Upper lobe of left lung (tissue), 4 donors: Measurements from ENCODE around the gene HOXA7.

Experiments used
- EP300 ChIP-seq, 4 donors: sonication (generic); formaldehyde crosslinking; IDR thresholded peaks; one replicate each; pipeline ENCODE4 v1.5.1; 2017; ENCODE audit warnings: antibody characterized with exemption in 4 of 4, control low read depth in 2 of 4
- POLR2AphosphoS5 ChIP-seq, 2 donors: sonication (generic); formaldehyde crosslinking; IDR thresholded peaks; one replicate each; pipeline ENCODE4 v1.5.1; 2017; ENCODE audit warnings: antibody characterized with exemption in 2 of 2
- TF ChIP-seq, protein P1 (sequence below), 6 experiments: fragments of 450-650 bp in 4 of 6; fragments of 200-600 bp in 2 of 6; sonication (generic) in 2 of 6; IDR thresholded peaks; one replicate each; pipeline ENCODE4 v1.5.1; 2016 to 2019; ENCODE audit warnings: antibody characterized with exemption in 6 of 6

GRCh38 chr7:27176524-27176845 is 20.0 kb upstream of the HOXA7 start:
- no peak for TF ChIP-seq EP300 (IDR thresholded peaks at IDR 0.05)
- TF ChIP-seq, protein P1, sequence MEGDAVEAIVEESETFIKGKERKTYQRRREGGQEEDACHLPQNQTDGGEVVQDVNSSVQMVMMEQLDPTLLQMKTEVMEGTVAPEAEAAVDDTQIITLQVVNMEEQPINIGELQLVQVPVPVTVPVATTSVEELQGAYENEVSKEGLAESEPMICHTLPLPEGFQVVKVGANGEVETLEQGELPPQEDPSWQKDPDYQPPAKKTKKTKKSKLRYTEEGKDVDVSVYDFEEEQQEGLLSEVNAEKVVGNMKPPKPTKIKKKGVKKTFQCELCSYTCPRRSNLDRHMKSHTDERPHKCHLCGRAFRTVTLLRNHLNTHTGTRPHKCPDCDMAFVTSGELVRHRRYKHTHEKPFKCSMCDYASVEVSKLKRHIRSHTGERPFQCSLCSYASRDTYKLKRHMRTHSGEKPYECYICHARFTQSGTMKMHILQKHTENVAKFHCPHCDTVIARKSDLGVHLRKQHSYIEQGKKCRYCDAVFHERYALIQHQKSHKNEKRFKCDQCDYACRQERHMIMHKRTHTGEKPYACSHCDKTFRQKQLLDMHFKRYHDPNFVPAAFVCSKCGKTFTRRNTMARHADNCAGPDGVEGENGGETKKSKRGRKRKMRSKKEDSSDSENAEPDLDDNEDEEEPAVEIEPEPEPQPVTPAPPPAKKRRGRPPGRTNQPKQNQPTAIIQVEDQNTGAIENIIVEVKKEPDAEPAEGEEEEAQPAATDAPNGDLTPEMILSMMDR (IDR thresholded peaks at IDR 0.05): no peak
- TF ChIP-seq POLR2AphosphoS5 (IDR thresholded peaks at IDR 0.05): no peak
